ENCODE data around the gene SFTA2. TPM values are rescaled to one million over a fixed set of nuclear protein-coding genes. Genes with fewer than 3 reads are reported as not detected.

SFTA2 gene
- polyA plus RNA-seq, 2 of the 4 experiments (the other 2 are of a cell fraction), result not detected

DNA sequence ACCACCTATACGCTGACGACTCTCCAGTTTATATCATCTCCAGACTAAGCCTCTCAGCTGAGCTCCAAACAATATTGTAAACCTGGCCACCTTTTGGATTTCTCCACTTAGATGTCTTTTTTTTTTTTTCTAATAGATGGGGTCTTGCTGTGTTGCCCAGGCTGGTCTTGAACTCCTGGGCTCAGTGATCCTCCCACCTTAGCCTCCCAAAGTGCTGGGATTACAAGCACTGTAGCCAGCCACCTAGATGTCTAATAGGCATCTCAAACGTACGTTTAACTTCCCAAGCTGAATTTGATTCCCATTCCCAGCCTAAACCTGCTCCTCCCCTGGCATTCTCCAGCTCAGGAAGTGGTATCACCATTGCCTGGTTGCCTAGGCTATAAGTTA is 42.5 kb downstream of the SFTA2 start:
- ChIA-PET POLR2A (interaction anchor here (0.6 kb wide), 1 partner anchor 158 kb away, joined by 4 read pairs; no protein-coding TSS in a partner anchor), CTCF (interaction anchor here (0.6 to 1.7 kb wide), 9 partner anchors 9 to 210 kb away, joined by 3 to 6 read pairs (median 4); no protein-coding TSS in a partner anchor)
- no peak for DNase-seq (ENCODE audit: low read depth in 1 of 2, low spot score in 1 of 2)
- ATAC-seq, result no peak
- no peaks in the 10 kb centered on the region for H3K9me3 ChIP-seq
- 94% methylated on average over 4 of the region's 4 CpGs for WGBS (ENCODE audit: missing lambda C conversion rate)
- no peak overlapping the region for H3K4me3 ChIP-seq
- peaks cover 25% of the 10 kb centered on the region for H3K4me1 ChIP-seq
- no peak for TF ChIP-seq NPAS2 (CRISPR knock-in tag; IDR thresholded peaks at IDR 0.05; ENCODE audit: borderline replicate concordance)
- TF ChIP-seq SREBF2 (IDR thresholded peaks at IDR 0.05), result no peak
- TF ChIP-seq MAZ (IDR thresholded peaks at IDR 0.05; ENCODE audit: borderline replicate concordance, low read depth, low read length), result no peak
- TF ChIP-seq CHD2 (IDR thresholded peaks at IDR 0.05; ENCODE audit: low read length, partially characterized antibody), result no peak
- no peak for TF ChIP-seq HOXA7 (CRISPR knock-in tag; IDR thresholded peaks at IDR 0.05)
- TF ChIP-seq, protein P1, sequence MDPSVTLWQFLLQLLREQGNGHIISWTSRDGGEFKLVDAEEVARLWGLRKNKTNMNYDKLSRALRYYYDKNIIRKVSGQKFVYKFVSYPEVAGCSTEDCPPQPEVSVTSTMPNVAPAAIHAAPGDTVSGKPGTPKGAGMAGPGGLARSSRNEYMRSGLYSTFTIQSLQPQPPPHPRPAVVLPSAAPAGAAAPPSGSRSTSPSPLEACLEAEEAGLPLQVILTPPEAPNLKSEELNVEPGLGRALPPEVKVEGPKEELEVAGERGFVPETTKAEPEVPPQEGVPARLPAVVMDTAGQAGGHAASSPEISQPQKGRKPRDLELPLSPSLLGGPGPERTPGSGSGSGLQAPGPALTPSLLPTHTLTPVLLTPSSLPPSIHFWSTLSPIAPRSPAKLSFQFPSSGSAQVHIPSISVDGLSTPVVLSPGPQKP (IDR thresholded peaks at IDR 0.05; ENCODE audit: low read depth, low read length), result no peak
- TF ChIP-seq FOXS1 (CRISPR knock-in tag; IDR thresholded peaks at IDR 0.05), result no peak
- TF ChIP-seq GATA3 (IDR thresholded peaks at IDR 0.05; ENCODE audit: borderline replicate concordance), result no peak
- TF ChIP-seq HMGXB4 (CRISPR knock-in tag; IDR thresholded peaks at IDR 0.05; ENCODE audit: borderline replicate concordance), result no peak
- no peak for TF ChIP-seq USF2 (IDR thresholded peaks at IDR 0.05)
- TF ChIP-seq, protein P2, sequence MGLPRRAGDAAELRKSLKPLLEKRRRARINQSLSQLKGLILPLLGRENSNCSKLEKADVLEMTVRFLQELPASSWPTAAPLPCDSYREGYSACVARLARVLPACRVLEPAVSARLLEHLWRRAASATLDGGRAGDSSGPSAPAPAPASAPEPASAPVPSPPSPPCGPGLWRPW (IDR thresholded peaks at IDR 0.05), result no peak
- no peak for TF ChIP-seq POLR2AphosphoS2 (conservative IDR thresholded peaks at IDR 0.05; ENCODE audit: low read length)
- TF ChIP-seq BCL3 (IDR thresholded peaks at IDR 0.05), result no peak
- no peak for TF ChIP-seq TP53 (CRISPR knock-in tag; IDR thresholded peaks at IDR 0.05)
- TF ChIP-seq RAD21 (conservative IDR thresholded peaks at IDR 0.05 in 1 of 2, IDR thresholded peaks at IDR 0.05 in 1 of 2), result no peak
- TF ChIP-seq RARB (CRISPR knock-in tag; IDR thresholded peaks at IDR 0.05), result no peak
- no peak overlapping the region for H3K4me2 ChIP-seq
- H3K27ac ChIP-seq, result peak overlapping the region in 1 of 2 experiments; percentile 35; a peak in 1 of 6 replicates
- FAIRE-seq, result no peak

GRCh38 chr6:30888816-30889495 is 43.0 kb downstream of the SFTA2 start:
- ChIA-PET POLR2A (interaction anchor here (0.6 kb wide), 1 partner anchor 158 kb away, joined by 4 read pairs; no protein-coding TSS in a partner anchor), CTCF (interaction anchor here (0.6 to 1.7 kb wide), 8 partner anchors 9 to 181 kb away, joined by 3 to 6 read pairs (median 4); no protein-coding TSS in a partner anchor)

More at GRCh38 chr6:30888816-30889495, 43.0 kb downstream of the SFTA2 start:
- TF ChIP-seq HEYL (CRISPR knock-in tag; IDR thresholded peaks at IDR 0.05), result no peak
- no peak for TF ChIP-seq CEBPB (IDR thresholded peaks at IDR 0.05)
- TF ChIP-seq CHD2 (IDR thresholded peaks at IDR 0.05; ENCODE audit: low read length, partially characterized antibody), result no peak
- TF ChIP-seq, protein P2 (IDR thresholded peaks at IDR 0.05), result no peak
- ATAC-seq (no peak), DNase-seq (ENCODE audit: low read depth in 1 of 2, low spot score in 1 of 2) (no peak), FAIRE-seq (no peak)
- no peaks in the 10 kb centered on the region for H3K9me3 ChIP-seq
- H3K27ac ChIP-seq, result peak overlapping the region in 1 of 2 experiments; percentile 43; a peak in 2 of 6 replicates
- peak overlapping the region; percentile 38; the same call in 1 of the 3 replicates for H3K4me2 ChIP-seq
- no peak overlapping the region for H3K4me3 ChIP-seq
- peaks cover 25% of the 10 kb centered on the region for H3K4me1 ChIP-seq
- WGBS (ENCODE audit: missing lambda C conversion rate), result 93% methylated on average over 9 of the region's 18 CpGs

Data from A549 (cell line).